Activated naive CD4-positive, alpha-beta T cell treated with Interleukin-2 at 50 U/mL for 16 hours (primary cell): ENCODE results near the gene FOXD3.
A peak's percentile ranks its signal among the peaks of the same experiment; 100 is the strongest.

Experiments used
- DNase-seq: peaks from one replicate; pipeline ENCODE4 v3.0.0-alpha.2; 2020

Gene FOXD3

GRCh38 chr1:63362578-63362977, 40.2 kb downstream of the FOXD3 start:
- DNase-seq: no peak

DNA sequence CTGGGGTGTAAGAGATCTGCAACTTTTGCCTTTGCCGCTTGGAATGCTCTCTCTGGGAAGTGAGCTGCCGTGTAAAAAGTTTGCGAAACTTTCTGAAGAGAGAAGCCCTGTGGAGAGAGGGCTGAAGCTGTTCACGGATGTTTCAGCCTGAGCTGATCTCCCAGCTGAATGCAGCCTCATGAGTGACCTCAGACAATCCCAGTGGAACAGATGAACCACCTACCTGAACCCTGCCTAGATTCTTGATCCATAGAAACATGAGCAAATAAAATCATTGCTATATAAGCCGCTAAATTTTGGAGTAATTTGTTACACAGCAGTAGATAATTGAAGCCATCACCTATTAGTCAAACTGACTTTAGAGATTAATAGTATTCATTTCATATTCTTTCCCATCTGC, 40.6 kb downstream of the FOXD3 start:
- DNase-seq: no peak

DNA sequence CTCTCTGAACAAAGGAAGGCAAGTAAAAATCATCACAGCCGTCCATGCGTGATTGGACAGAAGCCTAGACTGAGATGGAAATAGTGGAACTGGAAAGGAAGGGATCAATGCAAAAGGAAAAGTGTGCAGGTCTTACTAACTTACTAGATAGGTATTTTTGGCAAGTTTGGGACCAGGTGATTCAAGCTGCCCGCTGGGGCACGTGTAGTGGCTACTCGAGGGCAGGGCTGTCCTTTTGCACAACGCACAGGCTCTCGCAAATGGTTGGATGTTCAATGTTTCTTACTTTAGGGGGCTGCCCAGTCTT, 44.5 kb downstream of the FOXD3 start:
- no peak for DNase-seq

DNA sequence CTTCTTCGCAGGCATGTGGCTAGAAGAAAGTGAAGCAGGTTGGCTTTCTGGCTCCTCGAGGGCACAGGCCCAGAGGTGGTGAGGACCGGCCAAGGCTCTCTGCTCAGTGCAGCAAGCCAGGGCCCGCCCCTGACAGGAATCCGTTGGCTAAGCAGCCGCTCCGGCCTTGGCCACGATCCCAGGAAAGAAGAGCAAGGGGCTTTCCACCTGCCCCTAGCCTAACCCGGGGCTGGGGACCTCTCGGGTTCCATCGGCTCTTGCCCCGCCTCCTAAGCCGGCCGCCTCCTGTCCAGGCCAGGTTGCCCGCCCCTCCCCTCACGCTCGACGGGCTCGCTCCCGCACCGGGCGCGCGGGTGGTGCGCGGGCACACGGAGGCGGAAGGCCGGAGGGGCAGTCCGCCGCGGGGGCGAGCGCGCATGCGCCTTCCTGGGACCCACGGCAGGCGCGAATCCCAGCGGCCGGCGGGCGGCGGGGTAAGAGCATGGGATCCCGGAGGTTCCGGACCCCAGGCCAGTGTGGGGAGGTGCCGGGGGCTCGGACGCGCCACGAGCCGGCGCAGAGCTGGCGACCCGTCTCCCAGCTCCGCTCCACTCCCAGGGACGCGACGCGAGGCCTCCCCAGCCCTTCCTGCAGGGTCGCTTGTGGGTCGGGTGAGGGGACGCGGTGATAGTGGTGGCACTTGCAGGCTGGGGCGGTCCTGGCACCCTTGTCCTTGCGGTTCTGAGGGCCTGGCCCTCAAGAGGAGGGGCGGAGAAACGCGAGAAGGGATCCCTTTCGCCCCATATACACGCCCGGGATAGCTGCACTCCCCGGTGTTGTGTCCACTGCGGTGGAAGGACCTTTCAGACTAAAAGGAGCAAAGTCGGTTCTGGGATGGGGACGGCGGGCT, 45.1 kb downstream of the FOXD3 start, which contains the start of gene ALG6:
Gene ALG6, plus strand, starts transcription at position 413 of the 889 bp plus-strand sequence. CDS start 3,351 bp downstream, outside the sequence.
- DNase-seq: peak; percentile 94

GRCh38 chr1:63368131-63368530, 45.8 kb downstream of the FOXD3 start:
- no peak for DNase-seq
